GM18951 (cell line): ENCODE data around the gene CAB39L.

Source experiments
- POLR2A ChIP-seq: IDR thresholded peaks from 4 replicates; pipeline ENCODE4 v1.6.1; 2011; ENCODE audit warnings: mild to moderate bottlenecking; ENCODE audit not compliant: insufficient read length, insufficient read depth; ENCODE audit errors: extremely low read depth
- in situ Hi-C: fragments of 300-500 bp; cut with MboI; formaldehyde crosslinking; loops from one replicate; pipeline ENCODE4 v1.12.0; 2022; ENCODE audit warnings: low sequenced_read_pairs, mixed read lengths, inconsistent platforms; ENCODE audit not compliant: unreplicated experiment

Gene CAB39L

GRCh38 chr13:49288458-49288857 is 155.4 kb downstream of the CAB39L start:
- TF ChIP-seq POLR2A = no peak
- in situ Hi-C loops = no loop called here

DNA sequence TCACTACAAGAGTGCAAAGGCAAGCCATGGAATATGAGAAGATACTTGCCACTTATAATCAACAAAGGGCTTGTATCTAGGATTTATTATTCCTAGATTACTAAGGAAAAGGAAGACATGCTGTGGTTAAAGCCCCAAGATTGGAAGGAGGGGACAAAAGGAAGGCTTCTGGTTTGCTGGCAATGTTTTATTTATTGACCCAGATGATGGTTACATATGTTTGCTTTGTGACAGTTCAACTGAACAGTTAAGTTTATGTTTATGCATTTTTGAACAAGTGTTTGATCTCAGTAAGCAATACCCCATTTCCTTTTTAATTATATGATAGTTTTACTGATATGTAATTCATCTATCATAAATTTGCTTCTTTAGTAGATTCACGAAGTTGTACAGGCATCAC is 155.9 kb downstream of the CAB39L start:
- TF ChIP-seq POLR2A = no peak
- in situ Hi-C loops = no loop called here

DNA sequence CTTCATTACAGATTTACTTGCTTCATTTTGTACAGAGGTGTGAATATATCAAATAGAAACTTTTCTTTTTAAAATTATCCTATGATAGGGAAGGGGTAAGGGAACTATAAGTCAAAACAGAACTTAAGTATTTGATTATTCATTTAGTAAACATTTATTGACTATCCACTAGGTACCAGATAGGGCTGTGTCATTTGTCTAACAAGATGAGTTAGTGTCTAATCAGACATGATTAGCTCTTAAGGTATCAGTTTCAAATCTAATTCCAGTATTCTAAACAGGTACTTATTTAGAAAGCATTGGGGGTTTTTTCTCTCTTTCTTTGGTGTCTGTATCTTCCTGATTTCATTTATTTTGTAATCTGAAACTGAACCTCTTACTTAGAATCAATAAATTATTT is 164.0 kb downstream of the CAB39L start:
- no peak for TF ChIP-seq POLR2A
- in situ Hi-C loops = no loop called here

GRCh38 chr13:49279112-49279511 is 164.8 kb downstream of the CAB39L start:
- in situ Hi-C loops = no loop called here

GRCh38 chr13:49278211-49278610 is 165.7 kb downstream of the CAB39L start:
- in situ Hi-C loops = no loop called here

More at GRCh38 chr13:49279112-49279511, 164.8 kb downstream of the CAB39L start:
- no peak for TF ChIP-seq POLR2A

GRCh38 chr13:49272296-49272695 is 171.6 kb downstream of the CAB39L start:
- in situ Hi-C loops = no loop called here
- no peak for TF ChIP-seq POLR2A

More at GRCh38 chr13:49278211-49278610, 165.7 kb downstream of the CAB39L start:
- TF ChIP-seq POLR2A = no peak

DNA sequence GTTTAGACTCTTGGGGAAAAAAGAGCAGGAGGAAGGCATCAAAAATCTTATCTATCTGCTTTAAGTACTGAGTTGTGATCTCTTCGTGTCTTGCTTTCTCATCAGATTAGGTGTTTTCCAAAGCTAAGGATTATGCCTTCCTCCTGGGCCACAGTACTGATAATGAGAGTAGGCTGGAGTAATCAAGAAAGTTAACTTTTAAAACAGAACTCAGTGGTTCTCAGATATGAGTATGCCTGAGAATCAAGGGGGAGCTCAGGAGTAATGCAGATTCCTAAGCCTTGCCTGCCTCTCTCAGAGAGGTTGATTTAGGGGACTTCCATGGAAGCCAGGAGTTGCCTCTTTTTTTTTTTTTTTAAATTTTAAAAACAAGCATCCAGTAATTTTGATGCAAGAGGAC is 172.6 kb downstream of the CAB39L start:
- in situ Hi-C loops = no loop called here

GRCh38 chr13:49265822-49266221 is 178.0 kb downstream of the CAB39L start:
- in situ Hi-C loops = no loop called here

More for the DNA sequence above, 172.6 kb downstream of the CAB39L start:
- no peak for TF ChIP-seq POLR2A

DNA sequence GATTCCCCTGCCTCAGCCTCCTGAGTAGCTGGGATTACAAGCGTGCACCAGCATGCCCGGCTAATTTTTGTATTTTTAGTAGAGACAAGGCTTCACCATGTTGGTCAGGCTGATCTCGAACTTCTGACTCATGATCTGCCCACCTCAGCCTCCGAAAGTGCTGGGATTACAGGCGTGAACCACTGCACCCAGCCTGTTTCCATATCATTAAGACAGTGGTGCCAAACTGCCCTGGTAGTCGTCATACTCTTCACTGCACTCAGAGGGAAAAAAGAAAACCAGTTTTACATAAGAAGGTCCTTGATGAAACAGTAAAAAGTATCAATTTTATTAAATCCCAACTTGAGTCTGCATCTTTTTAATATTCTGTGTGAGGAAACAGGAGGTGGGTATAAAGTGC is 181.2 kb downstream of the CAB39L start:
- in situ Hi-C loops = no loop called here

More at GRCh38 chr13:49265822-49266221, 178.0 kb downstream of the CAB39L start:
- TF ChIP-seq POLR2A = no peak

GRCh38 chr13:49259586-49259985 is 184.3 kb downstream of the CAB39L start:
- in situ Hi-C loops = no loop called here
- TF ChIP-seq POLR2A = no peak

More for the DNA sequence above, 181.2 kb downstream of the CAB39L start:
- no peak for TF ChIP-seq POLR2A
